ENCODE data around the gene SLC38A10.

Gene SLC38A10

DNA sequence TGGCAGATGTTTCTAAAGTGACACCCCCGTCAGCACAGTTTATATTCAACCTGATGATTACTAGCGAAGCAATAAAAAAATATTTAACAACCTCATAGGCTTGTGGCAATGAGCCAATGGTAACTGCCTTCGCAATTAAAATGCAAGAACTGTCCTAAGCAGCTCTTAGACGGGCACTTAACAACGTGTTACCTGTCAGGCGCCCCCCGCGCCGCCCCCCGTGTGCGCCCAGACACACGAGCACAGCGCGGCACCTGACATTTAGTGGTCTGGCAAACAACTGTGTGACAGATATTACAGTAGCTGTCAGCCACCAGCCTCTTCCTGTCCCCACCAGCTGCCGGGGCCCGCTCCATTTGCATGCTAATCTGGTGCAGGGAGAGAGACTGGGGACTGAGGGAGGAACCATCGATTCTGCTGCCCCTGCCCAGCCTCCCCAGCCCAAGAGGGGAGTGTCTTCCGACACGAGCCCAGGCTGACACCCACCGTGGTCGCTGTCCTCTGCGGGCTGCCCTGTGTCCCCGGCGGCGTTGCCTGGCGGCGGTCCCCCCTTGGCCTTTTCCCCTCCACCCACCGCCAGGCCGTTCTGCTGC is 43.3 kb downstream of the SLC38A10 start:
- no peak for FAIRE-seq

DNA sequence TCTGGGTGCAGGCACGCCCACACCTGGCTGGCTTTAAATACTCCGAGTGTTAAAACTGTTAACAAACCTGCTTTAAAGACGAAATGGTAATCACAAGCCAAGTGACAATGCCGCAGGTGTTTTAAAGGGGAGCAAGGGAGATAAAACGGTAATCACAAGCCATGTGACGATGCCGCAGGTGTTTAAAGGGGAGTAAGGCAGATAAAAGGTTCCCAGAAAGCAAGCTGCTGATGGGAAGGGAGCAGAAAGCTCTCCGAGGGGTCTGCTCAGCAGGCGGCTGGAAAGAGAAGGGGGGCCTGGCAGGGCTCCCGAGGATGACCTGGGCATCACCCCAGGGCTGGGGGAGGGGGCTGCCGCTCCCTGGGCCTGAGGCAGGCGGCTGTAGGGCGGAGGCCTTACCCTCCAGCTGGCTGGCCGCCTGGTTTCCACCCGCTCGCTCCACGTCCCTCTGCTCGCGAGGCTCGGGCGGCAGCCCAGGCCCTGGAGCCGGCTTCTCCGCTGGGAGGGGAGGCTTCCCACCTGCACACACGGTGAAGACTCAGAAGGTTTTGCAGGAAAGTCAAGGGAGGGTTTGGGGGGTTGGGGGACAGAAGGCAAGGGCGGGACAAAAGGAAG is 43.9 kb downstream of the SLC38A10 start:
- no peak for FAIRE-seq

DNA sequence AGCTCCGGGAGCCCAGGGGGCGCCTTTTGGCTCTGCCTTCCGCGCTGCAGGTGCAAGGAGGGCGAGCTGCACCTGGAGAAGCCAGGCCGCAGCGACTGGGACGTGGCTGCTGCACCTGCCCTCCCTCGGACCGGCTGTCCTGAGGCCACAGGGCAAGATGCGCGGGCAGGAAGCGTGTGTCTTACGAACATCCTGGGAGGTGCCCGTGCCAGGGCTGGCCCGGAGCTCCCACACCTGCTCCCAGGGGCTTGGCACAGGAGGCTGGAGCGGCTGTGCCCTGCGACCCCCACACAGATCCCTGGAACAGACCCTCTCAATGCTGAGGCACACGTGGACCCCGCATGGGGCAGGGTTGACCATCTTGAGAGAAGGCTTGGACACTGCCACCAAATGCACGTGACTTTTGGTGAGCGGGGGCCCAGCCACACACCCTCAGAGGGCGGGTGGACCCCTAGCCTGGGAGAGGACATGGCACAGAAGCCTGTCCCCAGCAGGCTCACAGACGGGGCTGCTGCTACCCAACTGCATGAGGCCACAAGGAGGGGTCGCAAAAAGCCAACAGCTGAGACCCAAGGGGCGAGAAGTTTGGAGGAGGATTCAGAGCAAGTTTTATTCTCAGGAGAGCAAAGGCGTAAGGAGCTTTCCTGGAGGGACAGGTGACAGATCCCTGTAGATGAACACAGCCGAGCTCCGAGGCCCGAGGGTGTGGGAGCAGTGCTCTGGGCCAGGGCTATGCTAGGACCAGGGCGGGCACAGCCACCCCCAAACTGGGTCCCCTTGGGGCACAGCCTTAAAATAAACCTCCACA is 44.6 kb downstream of the SLC38A10 start:
- FAIRE-seq, result no peak

DNA sequence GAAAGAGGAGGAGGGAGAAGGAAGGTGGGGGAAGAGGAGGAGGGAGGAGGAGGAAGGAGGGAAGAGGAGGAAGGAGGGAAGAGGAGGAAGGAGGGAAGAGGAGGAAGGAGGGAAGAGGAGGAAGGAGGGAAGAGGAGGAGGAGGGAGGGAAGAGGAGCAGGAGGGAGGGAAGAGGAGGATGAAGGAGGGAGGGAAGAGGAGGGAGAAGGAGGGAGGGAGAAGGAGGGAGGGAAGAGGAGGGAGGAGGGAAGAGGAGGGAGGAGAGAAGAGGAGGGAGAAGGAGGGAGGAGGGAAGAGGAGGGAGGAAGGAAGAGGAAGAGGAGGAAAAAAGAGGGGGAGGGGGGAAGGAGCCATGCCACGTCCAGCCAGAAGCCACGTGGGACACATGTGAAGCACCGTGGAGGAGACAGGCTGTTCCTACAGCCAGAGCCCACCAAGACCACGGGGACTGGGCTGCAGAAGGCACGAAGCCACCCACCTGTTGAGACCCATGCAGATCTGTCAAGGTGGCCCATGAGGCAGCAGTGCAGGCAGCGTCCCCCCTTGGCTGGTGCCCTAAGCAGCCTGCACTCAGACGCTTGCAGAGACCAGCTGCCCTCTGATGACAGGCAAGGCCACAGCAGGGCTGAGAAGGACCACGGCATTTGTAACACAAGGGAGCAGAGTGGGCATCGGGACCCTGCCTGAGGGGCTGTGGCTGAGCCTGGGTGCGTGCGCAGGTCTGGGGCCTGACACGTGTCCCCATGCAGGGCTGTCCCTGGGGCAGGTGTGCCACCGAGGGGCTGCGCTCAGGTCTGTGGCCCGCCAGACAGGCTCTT is 45.7 kb downstream of the SLC38A10 start:
- no peak for FAIRE-seq

DNA sequence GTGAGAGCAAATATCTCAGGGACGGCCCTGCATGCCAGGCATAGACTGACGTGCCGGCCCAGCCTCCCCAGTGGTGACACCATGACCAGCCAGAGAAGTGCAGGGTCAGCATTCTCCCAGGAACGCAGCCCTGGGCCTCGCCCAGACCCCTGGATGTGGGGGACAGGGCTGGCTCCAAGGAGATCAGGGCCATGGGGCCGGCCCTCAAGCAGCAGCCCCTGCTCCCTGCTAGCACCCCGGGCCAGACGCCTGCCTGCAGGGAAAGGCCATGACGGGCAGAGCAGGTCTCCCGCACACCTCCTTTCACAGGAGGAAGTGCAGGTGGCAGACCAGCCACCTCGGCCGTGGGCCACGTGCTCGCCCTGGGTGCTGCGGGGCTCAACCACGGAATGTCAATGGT is 46.5 kb downstream of the SLC38A10 start:
- FAIRE-seq, result no peak

DNA sequence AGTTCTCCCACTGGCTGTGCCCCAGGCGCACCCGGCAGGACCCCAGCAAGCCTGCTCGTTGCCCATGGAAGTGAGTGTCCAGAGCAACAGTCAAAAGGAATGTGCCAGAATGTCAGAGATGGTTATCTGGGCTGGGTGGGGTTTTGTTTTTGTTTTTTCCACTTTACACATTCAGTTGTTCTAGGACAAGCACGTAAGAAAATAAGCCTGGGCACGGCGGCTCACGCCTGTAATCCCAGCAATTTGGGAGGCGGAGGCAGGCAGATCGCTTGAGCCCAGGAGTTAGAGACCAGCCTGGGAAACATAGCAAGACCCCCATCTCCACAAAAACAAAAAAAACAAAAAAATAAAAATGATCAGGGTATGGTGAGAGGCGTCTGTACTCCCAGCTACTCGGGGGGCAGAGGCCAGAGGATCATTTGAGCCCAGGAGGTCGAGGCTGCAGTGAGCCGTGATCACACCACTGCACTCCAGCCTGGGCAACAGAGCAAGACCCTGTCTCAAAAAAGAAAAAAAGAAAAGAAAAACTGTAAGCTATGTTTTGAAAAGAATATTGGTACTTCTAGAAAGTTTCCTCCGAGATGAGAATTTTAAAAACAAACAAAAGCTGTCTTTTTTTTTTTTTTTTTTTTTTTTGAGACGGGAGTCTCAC is 47.6 kb downstream of the SLC38A10 start:
- FAIRE-seq, result no peak

DNA sequence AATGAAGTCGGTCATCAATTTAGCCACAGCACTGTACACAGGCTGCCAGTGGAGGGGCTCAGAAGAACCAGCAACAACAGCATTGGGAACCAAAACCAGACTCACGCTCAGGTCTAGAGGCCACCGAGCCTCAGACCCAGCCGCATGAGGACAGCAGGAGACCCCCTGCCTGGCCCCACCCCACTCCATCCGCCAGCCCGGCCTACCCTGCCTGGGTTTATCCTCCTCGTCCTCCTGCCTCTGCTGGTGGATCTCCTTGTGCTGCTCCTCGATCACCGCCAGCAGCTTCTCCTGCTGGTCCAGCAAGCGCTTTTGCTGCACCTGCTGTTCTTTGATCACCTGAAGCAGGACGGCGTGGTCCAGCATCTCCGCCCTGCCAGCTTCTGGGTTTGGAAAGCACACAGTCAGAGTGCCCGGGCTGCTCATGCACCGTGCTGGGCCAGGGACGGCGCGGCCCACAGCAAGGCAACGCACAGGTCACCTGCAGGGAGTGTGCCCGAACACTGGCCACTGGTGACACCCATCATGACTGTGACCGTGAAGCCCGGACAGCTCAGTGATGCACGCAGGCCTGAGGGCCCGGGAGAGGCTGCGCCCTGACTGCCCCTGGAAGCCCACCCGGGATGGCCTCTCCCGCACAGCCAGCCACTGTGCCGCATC is 48.3 kb downstream of the SLC38A10 start:
- FAIRE-seq, result no peak

DNA sequence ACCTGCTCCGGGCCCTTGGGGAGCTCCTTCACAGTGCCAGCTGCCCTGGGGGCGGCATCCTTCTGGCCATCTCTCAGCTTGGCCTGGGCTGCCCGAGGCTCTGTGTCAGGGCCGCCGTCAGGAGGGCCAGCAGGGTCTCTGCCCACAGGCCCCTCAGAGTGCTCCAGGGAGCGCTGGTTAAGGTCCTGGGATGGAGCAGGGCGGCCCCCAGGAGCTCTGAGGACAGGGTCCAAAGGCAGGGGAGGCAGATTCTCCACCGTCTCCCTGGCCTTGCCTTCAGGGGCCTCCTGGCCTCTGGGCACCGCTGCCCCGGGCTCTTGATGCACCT is 48.8 kb downstream of the SLC38A10 start:
- no peak for FAIRE-seq

DNA sequence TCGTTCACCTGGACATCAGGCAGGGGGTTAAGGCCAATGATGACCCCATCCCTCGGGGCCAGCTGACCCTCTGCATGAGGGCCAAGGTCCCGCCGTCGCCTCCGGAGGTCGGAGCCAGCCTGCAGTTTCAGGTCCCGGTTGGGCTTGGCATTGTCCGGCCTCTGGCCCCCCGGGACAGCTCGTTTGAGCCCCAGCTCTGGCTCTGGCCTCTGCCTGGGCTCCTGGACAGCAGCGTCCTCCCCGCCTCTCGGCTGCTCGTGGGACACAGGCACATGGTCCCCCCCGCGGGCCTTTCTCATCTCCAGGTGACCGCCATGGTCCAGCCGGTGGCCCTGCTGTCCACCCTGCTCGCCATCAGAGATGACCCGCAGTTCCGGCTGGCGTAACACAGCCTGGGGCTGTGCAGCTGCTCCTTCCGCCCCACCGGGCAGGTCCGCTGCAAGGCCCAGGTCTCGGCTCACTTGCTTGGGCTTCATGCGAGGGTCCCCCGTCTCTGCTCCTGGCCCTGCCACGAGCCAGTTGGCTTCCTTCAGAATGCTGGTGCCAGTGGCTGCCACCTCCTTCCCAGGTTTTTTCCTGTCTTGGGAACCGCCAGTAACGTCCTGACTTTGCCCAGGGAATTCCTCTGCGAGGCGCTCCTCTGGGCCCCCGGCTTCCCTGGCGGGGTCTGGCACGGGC is 49.3 kb downstream of the SLC38A10 start:
- FAIRE-seq, result no peak

DNA sequence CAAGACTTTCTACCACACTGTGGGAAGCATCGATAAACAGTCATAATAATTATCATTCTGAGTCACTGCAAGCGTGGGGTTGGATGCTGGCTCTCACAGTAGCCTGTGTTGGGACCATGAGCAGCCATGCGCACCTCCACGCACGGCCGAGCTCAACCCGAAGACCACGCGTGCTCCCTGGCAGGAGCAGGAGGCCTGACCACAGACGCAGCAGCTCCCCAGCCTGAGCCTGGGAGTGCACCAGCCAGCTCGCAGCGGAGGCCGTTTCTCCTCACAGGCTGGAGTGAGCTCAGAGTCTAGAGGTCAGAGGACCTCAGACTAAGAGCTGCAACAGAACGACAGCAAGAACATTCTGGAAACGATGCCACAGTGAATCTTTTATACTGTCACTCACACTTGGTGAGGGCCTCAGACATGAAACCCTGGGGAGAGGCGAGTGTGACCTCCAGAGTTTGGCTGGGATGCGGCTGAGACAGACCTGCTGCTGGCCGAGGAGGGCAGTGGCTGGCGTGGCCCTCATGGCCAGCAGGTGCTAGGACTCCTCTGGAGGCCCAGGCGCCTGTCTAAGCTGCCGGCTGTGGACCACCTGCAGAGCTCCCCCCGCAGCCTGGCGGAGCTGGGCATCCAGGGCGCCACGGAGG is 50.0 kb downstream of the SLC38A10 start:
- FAIRE-seq, result no peak

DNA sequence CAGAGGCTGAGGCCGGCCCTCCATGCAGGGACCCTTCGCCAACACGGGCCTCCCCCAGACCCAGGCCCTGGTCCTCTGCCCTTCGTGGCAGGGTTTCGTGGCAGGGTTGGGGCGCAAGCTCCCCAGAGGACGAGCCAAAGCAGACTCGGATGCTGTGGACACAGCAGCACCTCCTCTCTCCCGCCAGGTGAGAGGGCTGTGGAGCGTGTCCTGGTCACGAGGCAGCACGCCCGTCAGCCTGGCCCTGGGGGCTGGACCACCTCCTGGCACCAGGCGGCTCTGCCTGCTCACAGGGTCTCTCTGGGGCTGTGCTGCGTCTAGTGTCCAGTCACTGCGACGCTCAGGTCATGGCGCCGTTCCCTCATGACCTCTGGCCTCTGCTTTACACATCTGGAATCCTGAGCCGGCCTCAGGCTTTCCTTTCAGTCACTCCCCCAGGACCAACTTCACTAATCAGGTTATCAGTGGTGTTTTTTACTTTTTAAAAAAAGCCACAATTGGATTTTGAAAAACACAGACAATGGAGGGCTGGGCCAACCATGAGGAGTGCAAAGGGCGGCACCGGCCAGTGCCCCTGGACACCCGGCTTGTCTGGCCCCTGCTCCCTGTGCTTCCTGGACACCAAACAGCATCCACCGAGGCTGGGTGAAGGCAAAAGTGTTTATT is 50.6 kb downstream of the SLC38A10 start:
- FAIRE-seq, result no peak

DNA sequence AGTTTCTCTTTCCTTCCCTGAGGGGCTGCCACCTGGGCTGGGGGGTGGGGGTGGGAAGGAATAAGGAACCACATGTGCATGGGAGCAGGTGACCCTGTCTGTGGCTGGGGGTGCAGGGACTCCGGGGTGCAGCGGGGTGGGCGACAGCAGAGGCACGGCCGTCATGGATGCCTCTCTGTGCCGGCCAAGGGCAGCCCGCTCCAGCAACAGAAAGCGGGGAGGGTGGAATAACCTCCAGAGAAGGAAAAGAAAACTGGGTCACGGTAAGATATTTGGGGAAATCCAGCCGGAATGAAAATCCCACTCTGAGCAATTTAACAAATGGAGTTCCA is 51.8 kb downstream of the SLC38A10 start:
- FAIRE-seq, result no peak

DNA sequence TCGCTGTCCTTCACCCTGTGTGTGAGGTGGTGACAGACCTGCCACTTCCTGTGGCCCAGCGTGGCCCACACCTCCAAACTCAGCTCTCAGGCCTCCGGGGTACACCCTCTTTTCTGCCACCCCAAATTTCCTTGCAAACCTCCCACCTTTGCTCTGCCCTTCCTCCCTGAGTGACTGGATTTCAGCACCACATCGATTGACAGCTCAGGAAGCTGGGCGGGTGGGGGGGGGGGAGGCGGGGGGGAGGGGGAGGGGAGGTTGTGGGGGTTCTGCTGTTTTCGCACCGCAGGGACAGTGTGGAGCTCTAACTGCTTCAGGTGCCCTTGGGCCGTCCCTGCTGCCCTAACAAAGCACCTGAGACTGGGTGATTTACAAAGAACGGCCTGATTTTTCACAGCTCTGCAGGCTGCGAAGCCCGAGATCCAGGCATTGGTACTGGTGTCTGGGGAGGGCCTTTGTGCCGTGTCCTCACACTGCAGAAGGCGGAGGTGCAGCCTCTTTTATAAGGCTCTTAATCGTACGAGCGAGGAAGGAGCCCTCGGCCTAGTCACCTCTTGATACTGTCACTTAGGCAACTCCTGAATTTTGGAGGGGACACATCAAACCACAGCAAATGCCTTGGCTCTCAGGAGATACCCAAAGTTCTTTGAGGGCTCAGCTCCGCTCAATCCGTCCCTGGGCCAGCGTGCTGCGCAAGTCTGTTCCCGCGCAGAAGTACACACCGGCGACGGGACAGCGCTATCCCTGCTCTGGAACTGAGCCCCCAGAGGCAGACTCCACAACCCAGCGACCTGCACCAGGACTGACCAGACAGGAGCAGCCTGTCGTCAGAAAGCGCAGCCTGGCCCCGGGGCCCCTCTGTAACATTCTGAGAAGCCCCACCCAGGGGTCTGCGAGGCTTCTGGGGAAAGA is 52.4 kb downstream of the SLC38A10 start:
- FAIRE-seq, result no peak

DNA sequence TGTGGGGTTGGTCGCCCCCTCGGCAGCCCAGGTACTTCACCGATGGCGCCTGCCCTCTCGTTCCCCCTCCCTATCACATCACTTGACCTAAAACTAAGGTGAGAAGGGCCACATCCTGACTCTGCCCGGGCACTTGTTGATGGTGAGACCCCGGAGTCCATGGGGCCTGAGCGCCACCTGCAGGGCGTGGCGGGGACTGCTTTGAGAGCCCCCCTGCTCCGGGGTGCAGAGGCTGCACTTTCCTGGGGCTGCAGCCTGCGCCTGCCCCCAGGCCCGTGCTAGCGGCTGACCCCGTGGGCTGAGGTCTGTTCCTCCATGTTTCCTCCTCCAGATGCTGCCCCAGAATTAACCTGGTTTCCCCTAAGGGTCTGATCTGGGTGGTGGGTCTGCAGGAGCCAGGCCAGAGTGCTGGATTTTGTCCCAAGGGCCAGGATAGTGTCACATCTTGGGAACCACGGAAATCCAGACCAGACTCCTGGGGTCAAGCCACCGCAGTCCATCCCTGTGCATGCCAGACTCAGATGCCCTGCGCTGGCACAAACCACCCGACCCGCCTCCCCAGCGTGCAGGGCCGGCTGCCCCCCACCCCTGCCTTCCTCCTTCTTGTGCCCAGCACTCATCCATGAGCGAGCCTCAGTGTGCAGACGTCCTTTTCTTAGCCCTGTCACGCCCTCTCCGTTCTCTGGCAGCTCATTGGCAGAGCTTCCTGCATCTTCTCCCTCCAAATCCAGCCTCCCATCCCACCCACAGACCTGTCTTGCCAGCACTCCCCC is 53.3 kb downstream of the SLC38A10 start:
- FAIRE-seq, result no peak

DNA sequence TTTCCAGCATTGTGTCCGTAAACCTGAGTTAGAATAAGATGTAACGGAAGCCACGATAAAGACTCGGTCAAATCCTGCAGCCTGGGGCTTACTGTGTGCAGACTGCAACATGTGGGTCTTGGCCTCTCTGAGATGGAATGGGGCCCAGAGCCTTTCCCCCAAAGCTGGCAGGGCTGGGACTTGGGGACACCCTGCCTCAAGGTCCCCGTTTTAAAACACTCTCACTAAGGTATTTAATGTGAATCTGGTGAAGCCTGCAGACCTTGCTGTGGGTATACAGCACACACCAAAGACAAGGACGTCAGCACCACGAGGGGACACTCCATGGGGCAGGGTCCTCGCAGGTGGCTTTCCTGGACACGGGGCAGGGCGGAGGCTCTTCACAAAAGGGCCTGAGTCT is 53.9 kb downstream of the SLC38A10 start:
- no peak for FAIRE-seq

DNA sequence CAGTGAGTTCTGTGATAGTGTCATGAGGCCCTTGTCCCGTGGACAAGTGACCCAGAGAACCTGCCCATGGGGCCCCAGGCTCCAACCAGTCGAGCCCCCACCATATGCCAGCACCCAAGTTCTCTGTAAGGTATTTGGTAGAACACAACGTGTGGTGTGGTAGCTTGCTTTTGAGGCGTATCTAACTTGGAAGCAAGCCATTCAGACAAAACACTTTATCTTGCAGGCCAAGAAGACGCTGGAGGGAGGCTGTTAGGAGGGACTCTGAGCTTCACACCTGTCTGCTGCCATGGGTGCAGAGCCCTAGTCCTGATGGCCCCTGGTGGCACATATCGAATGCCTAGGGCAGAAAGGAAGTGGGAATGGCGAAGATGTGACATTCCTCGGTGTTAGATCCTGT is 54.3 kb downstream of the SLC38A10 start:
- no peak for FAIRE-seq

DNA sequence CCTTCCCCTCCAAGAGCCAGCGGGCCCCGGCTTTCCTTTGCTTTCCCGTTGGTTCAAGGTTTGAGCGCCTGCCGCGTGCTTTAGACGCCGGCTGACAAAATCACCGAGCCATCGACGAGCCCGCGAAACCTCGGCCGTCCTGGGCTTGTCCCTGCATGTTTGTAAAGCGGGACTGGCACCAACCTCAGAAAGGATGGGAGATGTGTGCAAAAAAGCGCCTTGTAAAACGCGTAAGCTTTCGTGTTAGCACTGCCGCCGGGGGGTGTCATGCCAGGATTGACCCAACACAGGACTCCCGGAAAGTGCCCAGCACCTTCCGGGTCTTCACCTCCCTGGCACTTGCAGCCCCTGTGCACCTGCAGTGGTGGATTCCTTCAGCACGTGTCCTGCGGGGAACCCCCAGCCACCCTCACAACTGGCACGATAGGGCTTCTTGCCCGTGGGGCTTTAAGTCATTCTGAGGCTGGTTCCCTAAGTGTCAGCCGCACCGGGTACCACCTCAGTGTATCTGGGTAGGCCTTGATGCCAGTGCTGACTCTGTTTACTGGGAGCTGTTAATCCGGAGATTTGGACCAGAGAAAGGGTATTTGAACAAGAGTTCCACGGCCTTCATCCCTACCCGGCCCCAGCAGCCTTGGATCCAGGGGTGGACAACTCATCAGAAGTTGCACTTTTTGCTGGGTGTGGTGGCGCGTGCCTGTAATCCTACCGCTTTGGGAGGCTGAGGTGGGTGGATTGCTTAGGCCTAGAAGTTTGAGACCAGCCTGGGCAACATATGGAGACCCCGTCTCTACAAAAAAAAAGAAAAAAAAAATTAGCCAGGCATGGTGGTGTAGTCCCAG is 55.2 kb downstream of the SLC38A10 start:
- no peak for FAIRE-seq
